ENCODE measurements around the gene PRODH.
"Not testable (repeated sequence)": the region's sequence is repeated elsewhere in the genome, so short reads cannot be mapped to it uniquely, and the experiment has no call there.

Gene PRODH, protein sequence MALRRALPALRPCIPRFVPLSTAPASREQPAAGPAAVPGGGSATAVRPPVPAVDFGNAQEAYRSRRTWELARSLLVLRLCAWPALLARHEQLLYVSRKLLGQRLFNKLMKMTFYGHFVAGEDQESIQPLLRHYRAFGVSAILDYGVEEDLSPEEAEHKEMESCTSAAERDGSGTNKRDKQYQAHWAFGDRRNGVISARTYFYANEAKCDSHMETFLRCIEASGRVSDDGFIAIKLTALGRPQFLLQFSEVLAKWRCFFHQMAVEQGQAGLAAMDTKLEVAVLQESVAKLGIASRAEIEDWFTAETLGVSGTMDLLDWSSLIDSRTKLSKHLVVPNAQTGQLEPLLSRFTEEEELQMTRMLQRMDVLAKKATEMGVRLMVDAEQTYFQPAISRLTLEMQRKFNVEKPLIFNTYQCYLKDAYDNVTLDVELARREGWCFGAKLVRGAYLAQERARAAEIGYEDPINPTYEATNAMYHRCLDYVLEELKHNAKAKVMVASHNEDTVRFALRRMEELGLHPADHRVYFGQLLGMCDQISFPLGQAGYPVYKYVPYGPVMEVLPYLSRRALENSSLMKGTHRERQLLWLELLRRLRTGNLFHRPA

DNA sequence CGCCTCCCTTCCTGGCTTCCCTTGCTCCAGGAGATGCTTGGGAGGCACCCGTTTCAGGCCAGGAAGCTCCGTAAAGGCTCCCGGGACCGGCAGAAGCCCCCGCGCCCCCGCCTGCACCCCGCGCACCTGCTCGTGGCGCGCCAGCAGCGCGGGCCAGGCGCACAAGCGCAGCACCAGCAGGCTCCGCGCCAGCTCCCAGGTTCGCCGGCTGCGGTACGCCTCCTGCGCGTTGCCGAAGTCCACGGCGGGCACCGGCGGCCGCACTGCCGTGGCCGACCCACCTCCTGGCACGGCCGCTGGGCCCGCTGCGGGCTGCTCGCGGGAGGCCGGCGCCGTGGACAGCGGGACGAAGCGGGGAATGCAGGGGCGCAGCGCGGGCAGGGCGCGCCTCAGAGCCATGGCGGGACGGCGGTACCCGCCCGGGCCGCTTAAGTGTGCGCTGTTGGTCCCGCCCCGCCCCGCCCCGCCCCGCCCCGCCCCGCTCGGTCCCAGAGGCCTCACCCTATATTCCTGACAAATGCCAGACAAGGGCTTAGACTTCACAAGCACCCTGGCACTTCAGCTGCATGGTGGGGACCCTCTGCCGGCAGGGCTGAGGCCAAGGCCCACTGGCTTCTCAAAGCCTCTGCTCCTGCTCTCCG is at the start of gene PRODH:
Gene PRODH (minus strand): TSS at position 405 of the 641 bp plus-strand sequence. CDS start 6 bp downstream, at position 399.
- FAIRE-seq: no peak

DNA sequence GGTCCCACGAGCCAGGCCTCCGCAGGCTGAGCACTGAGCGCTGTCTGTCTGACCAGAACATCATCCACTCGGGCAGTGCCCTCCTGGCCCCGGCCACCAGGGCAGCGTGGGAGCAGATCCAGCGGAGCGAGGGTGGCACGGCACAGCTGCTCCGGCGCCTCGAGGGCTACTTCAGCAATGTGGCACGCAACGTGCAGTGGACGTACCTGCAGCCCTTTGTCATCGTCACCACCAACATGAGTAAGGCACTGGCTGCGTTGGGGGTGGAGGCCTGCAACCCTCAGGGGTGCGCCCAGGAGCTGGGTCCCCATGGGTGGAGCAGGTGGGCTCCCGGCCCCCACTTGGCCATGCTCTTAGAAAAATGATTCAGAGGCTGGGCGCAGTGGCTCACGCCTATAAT is 49.7 kb upstream of the PRODH start:
- FAIRE-seq: no peak

DNA sequence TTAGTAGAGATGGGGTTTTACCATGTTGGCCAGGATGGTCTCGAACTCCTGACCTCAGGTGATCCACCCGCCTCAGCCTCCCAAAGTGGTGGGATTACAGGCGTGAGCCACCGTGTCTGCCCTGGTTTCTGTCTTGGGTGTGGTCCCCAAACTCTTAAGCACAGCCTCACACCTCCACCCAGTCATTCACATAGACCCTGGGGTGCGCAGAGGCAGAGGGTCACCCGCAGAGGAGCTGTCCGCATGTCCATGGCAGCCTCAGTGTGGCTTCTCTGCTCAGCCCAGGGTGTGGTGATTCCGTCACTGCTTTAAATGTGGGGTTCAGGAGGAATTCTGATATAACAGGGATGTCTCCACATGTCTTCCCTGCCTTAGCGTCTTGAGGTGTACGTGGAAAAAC is 48.5 kb upstream of the PRODH start:
- no peak for FAIRE-seq

DNA sequence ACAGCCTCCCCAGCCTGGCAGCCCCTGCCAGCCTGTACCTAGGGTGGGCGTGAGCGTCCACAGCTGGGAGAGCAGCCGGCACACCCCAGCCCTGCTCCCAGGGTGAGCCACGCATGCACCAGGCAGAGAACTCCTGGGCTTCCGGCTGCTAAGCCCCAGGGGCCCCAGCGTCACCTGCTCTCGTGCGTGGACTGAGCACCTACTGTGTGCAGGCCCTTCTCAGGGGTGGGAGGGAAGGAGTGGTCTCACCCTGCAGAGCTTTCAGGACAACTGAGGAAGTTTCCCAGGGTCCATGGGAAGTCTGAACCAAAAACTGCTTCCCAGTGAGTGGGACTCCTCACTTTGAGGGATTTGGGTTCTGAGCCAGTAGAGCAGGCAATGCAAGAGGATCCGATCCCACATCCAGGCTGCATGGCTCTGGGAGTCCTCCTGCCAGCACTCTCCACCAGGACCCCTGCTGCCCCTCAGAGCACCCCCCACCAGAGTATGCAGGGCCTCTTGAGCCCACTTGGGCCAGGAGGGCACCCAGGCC is 47.1 kb upstream of the PRODH start:
- FAIRE-seq: no peak

DNA sequence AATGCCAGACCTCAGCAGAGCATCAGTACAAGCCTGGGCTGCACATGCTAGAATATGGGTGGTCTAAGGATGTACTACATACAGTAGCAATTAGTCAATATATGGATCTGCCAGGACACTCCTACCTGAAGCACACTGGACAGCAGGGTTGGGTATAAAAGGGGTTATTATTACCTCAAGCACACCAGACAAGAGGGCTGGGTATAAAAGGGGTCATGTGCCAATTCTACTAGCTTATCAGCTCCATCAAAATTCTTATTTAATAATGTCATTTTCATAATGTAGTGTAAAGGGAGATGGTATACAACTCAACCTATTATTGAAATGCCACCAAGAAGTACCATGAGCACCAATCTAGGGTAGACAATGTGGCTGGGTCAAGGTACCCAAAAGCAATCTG is 44.7 kb upstream of the PRODH start:
- FAIRE-seq: no peak

DNA sequence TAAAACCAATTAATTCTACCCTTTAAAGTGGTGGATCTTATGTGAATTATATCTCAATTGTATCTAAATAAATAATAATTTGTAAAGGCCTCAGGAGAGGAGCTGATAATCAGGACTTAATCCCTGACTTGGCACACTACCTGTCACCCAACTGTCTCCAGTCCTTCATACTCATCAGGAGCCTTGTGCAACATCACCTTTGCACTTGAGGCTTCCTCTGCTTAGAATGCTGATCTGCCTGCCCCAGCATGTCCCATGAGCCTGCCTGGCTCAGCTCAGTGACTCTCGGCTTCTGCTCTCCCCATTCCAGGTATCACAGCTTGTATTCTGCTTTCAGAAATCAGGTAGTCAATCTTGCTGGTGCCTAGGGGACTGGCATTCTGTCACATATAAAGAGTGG is 43.9 kb upstream of the PRODH start:
- no peak for FAIRE-seq

DNA sequence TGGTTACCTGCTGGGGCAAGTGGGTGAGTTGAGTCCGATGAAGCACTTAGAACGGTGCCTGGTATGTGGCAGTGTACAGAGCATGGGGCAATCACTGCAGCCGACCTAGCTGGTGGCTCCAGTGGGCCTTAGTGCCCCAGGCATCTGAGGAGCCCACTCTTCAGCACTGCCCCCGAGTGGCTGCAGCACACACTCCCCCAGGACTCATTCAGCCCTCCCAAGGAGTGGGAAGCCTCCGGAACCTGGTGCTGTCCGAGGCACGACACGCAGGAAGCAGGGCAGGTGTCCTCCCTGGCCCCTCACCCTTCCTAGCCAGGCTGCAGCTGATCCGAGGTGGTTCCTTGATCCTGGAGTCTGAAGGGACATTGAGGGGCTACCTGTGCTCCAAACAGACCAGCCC is 42.4 kb upstream of the PRODH start:
- FAIRE-seq: no peak

DNA sequence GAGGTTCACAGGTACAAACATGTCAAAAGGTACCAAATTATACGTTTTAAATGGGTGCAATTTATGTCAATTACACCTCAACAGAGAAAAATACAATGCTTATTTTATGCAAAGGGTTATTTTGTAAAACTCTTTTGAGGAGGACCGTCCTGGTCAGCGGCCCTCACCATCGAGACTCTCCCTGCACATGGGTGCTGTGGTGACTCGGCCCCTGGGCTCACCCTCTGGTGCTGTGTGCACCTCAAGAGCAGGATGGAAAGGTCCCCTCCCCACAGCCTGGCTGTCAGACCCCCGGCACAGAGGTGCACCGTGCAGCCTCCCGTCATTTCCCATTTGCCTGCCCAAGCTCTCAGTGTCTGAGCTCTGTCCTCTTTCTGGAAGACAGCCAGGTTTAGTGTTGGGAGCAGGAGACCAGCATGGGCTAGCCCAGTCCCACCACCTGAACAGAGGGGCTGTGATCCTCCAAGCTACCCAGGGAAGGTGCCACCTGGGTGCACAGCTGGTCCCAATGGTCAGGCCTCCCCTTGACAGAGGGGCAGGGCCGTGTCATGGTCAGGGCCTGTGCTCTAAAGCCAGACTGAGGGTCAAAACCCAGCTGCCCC is 41.8 kb upstream of the PRODH start:
- no peak for FAIRE-seq

DNA sequence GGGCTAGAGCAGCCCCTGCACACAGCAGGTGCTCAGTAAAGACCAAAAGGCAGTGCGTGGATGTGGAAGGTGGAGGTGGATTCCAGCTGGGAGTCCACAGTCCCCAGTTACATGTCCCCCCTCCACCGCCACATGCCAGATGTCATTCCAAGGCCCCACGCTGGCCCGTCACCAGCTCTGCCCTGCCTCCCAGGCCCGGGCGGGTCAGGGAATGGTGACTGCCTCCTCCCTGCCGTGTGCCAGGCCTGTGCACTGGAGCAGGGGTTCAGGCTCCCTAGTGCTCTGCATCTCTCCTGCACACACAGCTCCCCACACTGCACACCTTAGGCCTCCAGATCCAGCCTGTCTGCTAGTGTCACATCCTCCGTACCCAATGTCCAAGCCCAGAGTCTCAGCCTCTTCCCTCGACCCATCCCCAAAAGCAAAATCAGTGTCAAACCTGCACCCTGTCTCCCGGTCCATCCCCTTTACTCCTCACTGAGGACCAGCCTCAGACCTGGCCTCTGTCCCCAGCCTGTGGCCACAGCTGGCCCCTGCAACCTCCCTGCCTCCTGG is 40.2 kb upstream of the PRODH start:
- FAIRE-seq: no peak

DNA sequence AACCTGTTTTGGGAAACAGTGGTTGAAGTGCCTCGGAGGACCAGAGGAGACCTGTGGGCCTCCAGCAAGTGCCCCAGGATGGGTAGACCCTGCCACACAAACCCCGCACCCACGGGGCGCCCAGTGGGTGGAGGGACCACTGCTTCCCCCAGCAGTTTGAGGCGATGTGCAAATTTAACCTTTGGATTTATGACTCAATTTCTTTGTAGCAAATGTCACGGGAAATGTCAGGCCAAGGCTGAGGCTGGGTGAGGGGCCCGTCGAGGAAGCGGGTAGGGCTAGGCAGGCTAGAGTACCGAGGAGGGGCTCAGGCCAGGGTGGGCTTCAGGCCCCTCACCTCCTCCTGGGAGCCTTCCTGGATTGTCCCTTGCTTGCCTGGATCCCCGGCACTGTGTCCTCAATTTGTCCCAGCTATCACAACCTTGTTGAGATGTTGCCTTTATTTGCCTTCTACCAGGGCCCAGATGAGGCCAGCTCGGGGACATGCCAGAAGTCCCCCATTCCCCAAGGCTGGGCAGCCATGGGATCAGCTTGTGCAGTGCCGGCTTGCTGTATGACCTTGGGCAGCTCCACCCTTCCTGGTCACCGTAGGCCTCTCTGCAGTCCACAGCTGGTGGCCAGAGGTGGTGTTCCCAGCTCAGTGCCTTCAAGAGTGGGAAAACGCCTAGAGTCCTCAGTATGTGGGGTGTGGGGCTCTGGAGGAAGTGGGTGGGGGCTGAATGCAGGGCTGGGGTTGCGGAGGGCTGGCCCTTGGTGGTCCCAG is 39.5 kb upstream of the PRODH start:
- FAIRE-seq: no peak

DNA sequence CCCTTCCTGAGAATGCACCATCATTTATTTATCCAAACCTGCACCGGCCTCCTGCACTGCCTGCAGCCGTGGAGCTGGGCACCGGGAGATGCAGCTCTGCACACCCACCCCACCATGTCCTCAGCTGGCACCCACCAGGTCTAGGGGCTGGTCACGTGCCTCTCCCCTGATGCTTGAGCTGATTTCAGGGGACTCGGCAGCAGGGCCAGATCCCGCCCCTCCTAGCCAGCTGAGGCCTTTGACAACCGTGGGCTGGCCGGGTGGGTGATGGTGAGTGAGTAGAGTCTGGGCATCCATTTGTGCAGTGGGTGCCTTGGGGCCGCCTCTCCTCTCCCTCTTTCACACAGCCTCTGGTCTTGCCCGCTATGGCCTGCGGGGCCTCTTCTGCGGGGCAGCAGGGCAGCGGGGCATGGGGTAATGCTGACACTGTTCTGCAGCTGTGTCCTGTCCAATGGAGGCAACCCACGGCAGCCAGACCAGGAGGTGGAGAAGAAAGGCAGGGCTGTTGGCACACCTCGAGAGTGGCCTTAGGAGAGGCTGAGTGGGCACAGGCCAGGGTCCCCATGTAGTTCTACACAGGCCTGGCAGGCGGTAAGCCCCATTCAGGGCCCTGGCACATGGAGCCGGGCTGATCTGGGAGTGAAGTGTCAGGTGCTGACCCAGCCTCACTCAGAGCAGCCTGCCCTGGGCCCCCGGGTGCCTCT is 38.5 kb upstream of the PRODH start:
- no peak for FAIRE-seq

DNA sequence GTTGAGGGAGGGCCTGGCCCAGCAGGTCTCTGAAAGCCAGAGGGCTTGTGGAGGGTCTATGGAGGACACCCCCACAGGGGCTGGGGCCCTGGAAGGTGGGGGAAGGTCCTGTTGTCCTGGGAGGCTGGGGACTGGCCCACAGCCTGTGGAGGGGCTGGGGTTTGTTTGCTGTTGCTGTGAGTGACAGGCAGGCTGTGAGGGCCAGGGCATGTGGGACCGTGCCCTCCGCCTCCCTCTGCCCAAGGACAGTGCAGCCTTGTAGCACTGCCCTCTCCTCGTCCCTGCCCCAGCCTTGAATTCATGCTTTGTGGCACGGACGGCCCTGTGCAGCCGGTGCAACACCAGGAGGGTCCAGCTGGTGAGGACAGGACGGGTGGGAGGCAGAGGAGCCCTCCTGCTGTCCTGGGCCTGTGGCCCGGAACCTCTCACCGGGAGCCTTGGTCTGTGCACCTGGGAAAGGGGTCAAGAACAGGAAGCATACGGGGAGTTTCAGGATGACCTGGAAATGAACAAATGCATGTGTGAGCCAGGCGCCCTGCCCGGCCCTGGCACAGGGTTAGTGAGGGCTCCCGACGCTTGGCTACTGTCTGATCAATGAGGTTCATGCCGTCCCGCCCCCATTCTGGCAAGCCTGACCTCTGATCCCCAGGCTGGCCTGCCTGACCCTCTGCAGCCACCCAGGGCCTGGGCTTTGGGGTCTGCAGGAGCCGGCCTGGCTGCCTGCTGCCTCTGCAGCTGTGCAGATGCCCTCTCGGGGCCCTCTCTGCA is 37.4 kb upstream of the PRODH start:
- no peak for FAIRE-seq

DNA sequence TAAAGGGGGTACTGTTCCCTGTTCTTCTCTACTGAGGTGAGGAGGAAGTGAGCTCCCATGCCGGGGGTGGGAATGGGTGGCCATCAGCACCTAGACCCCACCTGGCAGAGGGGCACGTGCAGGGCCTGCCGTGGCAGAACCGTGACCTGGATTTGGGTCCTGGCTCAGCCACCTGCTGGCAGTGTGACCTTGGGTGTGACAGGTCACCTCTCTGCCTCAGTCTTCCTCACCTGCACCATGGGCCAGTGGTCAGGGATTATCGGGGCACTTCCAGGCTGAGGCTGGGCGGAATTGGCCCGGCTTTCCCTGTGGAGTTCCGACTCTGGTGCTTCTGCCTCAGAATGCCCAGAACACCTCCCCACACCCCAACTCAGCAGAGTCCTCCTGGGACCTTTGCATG is 36.5 kb upstream of the PRODH start:
- FAIRE-seq: not testable (repeated sequence)

DNA sequence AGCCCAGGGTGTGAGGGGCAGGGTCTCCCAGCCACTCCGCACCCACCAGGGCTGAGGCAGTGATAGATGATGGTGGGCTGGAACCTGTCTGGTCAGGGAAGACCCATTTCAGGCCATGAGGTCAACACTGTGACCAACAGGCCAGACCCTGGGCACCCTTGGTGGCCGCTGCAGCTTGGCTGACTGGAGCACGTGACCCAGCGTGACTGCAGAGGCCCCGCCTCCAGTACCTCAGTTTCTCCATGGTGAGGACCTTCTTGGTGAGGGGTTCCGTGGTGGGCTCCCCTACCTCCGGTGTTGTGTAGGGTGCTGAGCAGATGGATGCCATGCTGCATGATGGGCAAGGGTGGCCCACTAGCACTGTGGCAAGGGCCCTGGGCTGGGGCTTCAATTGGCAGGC is 35.9 kb upstream of the PRODH start:
- FAIRE-seq: not testable (repeated sequence)

DNA sequence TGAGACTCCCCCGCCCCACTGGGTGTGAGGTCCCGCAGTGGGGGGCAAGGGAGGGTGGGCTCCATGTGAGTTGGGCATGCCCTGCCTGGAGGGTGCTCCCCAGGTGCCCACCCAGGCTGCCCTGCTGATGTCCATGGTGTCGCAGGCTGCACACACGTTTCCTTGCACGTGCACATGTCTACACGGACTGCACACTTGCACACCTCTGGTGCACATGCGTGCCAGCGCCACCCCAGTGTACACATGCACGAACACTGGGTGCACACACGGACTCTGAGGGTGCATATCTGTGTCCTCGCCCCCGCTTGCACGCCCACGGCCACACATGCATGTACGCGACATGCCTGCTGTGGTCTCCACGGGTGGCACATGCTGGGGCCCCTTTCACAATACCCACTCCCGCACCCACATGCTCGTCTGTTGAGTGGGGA is 35.2 kb upstream of the PRODH start:
- no peak for FAIRE-seq

DNA sequence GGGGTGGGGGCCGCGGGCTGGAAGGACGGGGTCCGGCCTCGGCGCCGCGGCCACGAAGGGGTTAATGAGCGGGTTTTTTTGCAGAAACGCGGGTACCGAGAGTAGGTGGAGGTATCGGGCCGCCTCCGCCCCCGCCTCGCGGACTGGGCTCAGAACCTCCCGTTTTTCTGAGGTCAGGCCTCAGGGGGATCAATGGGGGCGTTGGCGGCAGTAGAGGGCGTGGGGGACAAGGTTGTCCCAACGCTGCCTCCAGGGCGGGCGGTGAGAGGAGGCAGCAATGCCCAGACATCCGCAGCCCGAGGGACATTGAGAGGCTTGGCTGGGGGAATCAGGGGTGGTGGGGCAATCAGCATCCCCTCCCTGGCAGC is 34.8 kb upstream of the PRODH start:
- FAIRE-seq: no peak

DNA sequence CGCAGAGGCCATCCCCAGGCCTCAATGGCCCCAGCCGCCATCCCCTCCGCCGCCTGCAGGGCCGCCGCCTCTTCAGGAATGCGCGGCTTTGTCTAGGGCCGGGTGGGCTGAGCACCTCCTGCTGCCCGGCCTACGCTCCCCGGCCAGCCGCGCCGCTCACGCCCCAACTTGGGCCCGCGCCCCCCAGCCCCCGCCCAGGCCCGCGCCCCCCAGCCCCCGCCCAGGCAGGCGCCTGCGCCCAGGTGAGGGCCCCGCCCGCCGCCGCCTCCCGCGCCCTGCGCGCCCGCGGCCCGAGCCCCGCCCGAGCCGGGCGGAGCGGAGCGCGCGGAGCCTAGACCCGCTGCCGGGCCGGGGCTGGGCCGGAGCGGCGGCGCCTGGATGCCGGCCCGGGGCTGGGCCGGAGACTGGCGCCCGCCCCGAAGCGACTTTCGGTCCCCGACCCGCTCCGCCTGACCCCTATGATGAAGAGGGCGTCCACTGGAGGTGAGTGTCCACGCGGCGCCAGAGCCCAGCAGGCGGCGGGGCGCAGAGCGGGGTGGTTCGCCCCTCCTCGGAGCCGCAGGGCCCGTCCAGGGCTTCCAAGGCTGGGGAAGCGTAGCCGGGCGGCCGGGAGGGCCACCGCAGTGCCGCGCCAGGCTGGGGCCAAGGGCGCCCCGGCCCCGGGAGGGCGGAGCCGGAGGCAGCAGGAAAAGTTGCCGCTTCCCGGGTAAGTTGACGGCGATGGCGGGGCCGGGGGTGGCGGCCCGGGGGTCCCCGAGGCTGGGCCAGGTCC is 34.3 kb upstream of the PRODH start:
- no peak for FAIRE-seq

DNA sequence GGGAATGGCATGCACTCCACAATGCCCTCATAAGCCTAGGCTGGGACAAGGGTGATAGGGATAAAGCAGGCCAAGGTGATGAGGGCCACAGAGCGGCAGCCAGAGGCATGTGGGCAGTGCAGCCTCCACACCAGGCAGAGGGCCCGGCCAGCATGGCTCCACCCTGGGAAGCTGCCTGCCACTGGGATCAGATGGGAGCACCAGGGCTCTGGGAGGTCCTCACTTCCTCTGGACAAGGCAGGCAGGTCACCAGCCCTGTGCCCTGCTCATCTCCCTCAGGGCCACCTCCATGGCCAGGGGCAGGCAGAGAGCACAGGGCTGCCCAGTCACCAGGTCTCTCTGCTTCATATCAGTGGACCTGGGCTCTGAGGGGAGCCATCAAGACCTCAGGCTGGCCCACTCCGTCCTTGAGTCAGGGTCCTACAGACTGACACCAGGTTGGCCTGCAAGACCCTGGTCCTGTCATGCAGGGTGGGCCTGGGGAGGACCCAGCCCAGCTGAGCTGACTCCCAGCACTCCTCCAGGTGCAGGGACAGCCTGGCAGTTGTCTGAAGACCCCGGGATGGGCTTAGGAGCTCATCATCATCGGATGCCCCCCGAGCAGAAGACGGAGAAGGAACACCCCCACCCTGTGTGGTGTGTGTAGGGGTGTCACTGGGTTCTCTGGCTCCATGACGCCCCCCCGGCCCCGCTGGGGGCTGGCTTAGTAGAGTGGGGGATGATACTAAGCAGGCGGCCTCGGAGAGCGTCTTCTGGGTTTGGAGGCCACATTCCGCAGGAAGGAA is 33.3 kb upstream of the PRODH start:
- FAIRE-seq: not testable (repeated sequence)

Measured in endometrium (tissue), 2 donors.